Keratinocyte (primary cell): ENCODE results near the gene FAM229B. TPM values are rescaled to one million over a fixed set of nuclear protein-coding genes. Genes with fewer than 3 reads are reported as not detected.

Experiments used
- DNase-seq: peaks from one replicate; pipeline ENCODE4 v3.0.0-alpha.2; 2011; ENCODE audit warnings: low read depth, missing footprints, low spot score
- FAIRE-seq: peaks from 2 replicates; lab custom pipeline; 2011; peaks lifted over from hg19 to GRCh38; lab: Jason Lieb, UNC
- H2AFZ ChIP-seq: 2 replicates; pipeline ENCODE4 v1.6.0; 2012; ENCODE audit warnings: low read length, control low read depth, inconsistent platforms; ENCODE audit not compliant: control insufficient read depth
- H3K27ac ChIP-seq: 2 replicates; pipeline ENCODE4 v1.5.1; 2011; ENCODE audit warnings: low read length; ENCODE audit not compliant: control insufficient read depth, insufficient read depth
- H3K27me3 ChIP-seq: 3 replicates; pipeline ENCODE4 v1.6.0; 2011; ENCODE audit warnings: low read length; ENCODE audit not compliant: control insufficient read depth, insufficient read depth; ENCODE audit errors: extremely low read depth
- H3K36me3 ChIP-seq, 2 experiments: 2 replicates in 1 of 2; 3 replicates in 1 of 2; pipeline ENCODE4 v1.5.1; 2011; ENCODE audit warnings: low read length in 2 of 2, mild to moderate bottlenecking in 1 of 2; ENCODE audit not compliant: control insufficient read depth in 2 of 2, insufficient read depth in 2 of 2; ENCODE audit errors: extremely low read depth in 1 of 2
- H3K4me1 ChIP-seq: 3 replicates; pipeline ENCODE4 v1.5.1; 2011; ENCODE audit warnings: low read length; ENCODE audit not compliant: control insufficient read depth, insufficient read depth; ENCODE audit errors: extremely low read depth
- H3K4me2 ChIP-seq: 3 replicates; pipeline ENCODE4 v1.6.0; 2011; ENCODE audit warnings: low read depth, low read length; ENCODE audit not compliant: control insufficient read depth, insufficient read depth; ENCODE audit errors: extremely low read depth
- H3K4me3 ChIP-seq, 3 experiments: fragments of 200-600 bp in 1 of 3; sonication (generic) in 1 of 3; 2 replicates in 2 of 3; 3 replicates in 1 of 3; pipeline ENCODE4 v1.5.1; 2011 to 2016; ENCODE audit warnings: low read length in 3 of 3, mild to moderate bottlenecking in 3 of 3, control low read depth in 2 of 3, inconsistent platforms in 1 of 3, low read depth in 1 of 3, mixed read lengths in 1 of 3, mixed run types in 1 of 3, moderate library complexity in 1 of 3; ENCODE audit not compliant: control insufficient read depth in 2 of 3, insufficient read depth in 2 of 3; ENCODE audit errors: extremely low read depth in 1 of 3
- H3K79me2 ChIP-seq: 2 replicates; pipeline ENCODE4 v1.6.0; 2012; ENCODE audit warnings: low read length; ENCODE audit not compliant: control insufficient read depth, insufficient read depth
- H3K9ac ChIP-seq: 3 replicates; pipeline ENCODE4 v1.6.0; 2011; ENCODE audit warnings: low read length; ENCODE audit not compliant: control insufficient read depth, insufficient read depth; ENCODE audit errors: extremely low read depth
- H3K9me1 ChIP-seq: 3 replicates; pipeline ENCODE4 v1.6.0; 2011; ENCODE audit warnings: low read length; ENCODE audit not compliant: control insufficient read depth, insufficient read depth; ENCODE audit errors: extremely low read depth
- H3K9me3 ChIP-seq: 2 replicates; pipeline ENCODE4 v1.5.1; 2012; ENCODE audit warnings: low read depth, low read length; ENCODE audit not compliant: control insufficient read depth
- H4K20me1 ChIP-seq: 3 replicates; pipeline ENCODE4 v1.6.0; 2011; ENCODE audit warnings: low read length; ENCODE audit not compliant: control insufficient read depth, insufficient read depth; ENCODE audit errors: extremely low read depth
- EZH2 ChIP-seq: IDR thresholded peaks from one replicate; pipeline ENCODE4 v1.6.1; 2012; ENCODE audit warnings: inconsistent platforms, mild to moderate bottlenecking, low read length, moderate library complexity
- dilution Hi-C: fragments of 300-500 bp; cut with MboI; formaldehyde crosslinking; loops from one replicate; pipeline ENCODE4 v1.7.0; 2020; ENCODE audit warnings: low sequenced_read_pairs; ENCODE audit not compliant: extremely low pct_ligation_motif_present
- polyA plus RNA-seq, 5 experiments: library from polyadenylated mRNA; depleted of rRNA in 3 of 5; stranded (reverse) in 3 of 5; stranded (forward) in 1 of 5; unstranded in 1 of 5; fragments of >200 nt; gene quantifications; 1 replicate in 1 of 5; 2 replicates in 3 of 5; 3 replicates in 1 of 5; pipeline versions ENCODE4 v1.2.1 to v1.2.3, GENCODE V29; 2011 to 2012; ENCODE audit warnings: missing spikeins in 2 of 5, low read depth in 1 of 5, low replicate concordance in 1 of 5
- TF ChIP-seq, protein P1 (sequence below), 3 experiments: IDR thresholded peaks in 1 of 3; conservative IDR thresholded peaks in 1 of 3; optimal IDR thresholded peaks in 1 of 3; 2 replicates in 2 of 3; 3 replicates in 1 of 3; pipeline versions ENCODE3 to v1.5.1; 2011; ENCODE audit warnings: low read length in 3 of 3, mild to moderate bottlenecking in 3 of 3, moderate library complexity in 2 of 3, control low read depth in 1 of 3, inconsistent platforms in 1 of 3; ENCODE audit not compliant: insufficient read depth in 2 of 3; ENCODE audit errors: extremely low read depth in 1 of 3

Gene FAM229B
- polyA plus RNA-seq, 1 donor (not counting 4 experiments of a cell fraction or from before 2014, with no cell fraction given): 15.0 TPM

DNA sequence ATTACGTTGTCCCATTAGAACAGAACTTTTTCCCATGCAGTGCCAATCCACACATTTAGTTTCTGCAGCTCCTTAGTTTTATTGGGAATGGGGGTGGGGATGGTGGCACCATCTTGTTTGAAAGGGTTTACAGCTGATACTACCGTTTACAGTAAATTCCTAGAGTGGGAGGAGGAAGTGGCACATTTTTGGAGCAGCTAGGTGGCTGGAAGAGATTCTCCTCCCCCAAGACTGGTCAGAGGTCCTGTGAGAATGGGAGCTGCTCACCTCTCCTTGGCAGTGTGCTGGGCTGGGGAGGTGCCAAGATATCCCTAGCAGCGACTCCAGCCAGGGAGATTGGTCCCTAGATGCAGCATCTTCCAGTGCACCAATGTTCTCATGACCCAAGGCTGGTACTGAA is 45.9 kb upstream of the FAM229B start:
- TF ChIP-seq, protein P1, sequence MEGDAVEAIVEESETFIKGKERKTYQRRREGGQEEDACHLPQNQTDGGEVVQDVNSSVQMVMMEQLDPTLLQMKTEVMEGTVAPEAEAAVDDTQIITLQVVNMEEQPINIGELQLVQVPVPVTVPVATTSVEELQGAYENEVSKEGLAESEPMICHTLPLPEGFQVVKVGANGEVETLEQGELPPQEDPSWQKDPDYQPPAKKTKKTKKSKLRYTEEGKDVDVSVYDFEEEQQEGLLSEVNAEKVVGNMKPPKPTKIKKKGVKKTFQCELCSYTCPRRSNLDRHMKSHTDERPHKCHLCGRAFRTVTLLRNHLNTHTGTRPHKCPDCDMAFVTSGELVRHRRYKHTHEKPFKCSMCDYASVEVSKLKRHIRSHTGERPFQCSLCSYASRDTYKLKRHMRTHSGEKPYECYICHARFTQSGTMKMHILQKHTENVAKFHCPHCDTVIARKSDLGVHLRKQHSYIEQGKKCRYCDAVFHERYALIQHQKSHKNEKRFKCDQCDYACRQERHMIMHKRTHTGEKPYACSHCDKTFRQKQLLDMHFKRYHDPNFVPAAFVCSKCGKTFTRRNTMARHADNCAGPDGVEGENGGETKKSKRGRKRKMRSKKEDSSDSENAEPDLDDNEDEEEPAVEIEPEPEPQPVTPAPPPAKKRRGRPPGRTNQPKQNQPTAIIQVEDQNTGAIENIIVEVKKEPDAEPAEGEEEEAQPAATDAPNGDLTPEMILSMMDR (optimal IDR thresholded peaks at IDR 0.05 in 1 of 3, IDR thresholded peaks at IDR 0.05 in 1 of 3, conservative IDR thresholded peaks at IDR 0.05 in 1 of 3; ENCODE audit: extremely low read depth in 1 of 3, insufficient read depth in 2 of 3, low read length in 3 of 3): no peak
- no peak for TF ChIP-seq EZH2
- Histone ChIP-seq H3K9ac (no peak overlapping the region), H3K36me3 (no peaks in the 10 kb centered on the region), H3K4me2 (no peak overlapping the region), H3K9me3 (no peaks in the 10 kb centered on the region), H4K20me1 (no peaks in the 10 kb centered on the region), H3K4me3 (no peak overlapping the region), H3K27me3 (no peaks in the 10 kb centered on the region), H3K27ac (no peak overlapping the region), H3K4me1 (peaks cover 4% of the 10 kb centered on the region), H3K79me2 (no peaks in the 10 kb centered on the region), H2AFZ (no peak overlapping the region), H3K9me1 (no peaks in the 10 kb centered on the region)
- FAIRE-seq: no peak
- no peak for DNase-seq
- dilution Hi-C loops: no loop called here

DNA sequence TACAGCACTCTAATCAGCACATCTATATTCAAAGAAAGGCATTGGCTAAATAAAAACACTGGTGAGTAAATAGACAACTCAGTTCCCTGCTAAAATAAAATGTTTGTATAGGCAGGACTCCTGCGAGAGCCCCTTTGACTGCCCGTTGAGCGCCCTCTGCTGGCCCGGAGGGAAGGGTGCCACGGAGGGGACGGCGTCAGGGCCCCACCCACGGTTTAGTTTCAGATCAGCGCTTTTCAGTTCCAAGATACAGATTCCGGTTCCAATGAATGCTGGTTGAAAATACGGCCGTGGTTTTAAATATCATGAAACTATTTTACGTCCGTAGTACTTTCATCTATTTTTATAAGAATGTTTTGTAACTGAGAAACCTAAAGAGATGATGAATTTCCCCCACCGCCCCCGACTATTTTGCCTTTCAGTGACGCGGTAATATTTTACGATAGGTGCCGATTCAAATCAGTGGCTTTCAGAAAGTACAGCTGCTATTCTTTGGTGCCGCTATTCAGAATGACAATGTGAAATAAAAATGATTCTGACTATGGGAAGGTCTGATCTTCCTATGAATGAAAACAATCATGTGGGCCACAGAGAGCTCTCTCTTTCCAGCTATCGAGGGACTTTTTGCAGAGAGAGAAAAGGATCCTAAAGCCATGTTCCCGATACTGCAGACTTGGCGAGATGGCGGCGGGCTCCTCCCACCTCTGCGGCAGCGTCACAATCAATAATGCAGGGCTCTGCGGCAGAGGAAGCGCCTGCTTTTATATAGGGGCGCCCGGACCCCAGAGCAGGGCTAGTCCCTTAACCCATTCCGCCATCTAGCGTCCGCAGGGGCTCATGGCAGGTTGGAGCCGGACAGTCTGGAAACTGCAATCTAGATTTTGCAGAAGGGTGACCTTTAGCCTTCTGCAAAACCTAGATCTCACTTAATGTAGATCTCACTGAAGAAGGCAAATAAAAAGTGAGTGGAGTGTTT is 44.1 kb upstream of the FAM229B start:
- H3K4me3 ChIP-seq: peak overlapping the region; percentile 54 to 85 (median 82)
- H3K9me1 ChIP-seq: no peaks in the 10 kb centered on the region
- H3K4me1 ChIP-seq: no peaks in the 10 kb centered on the region
- H4K20me1 ChIP-seq: no peaks in the 10 kb centered on the region
- H3K4me2 ChIP-seq: peak overlapping the region; percentile 80
- peak overlapping the region; percentile 74 for H3K9ac ChIP-seq
- dilution Hi-C loops: no loop called here
- peak overlapping the region; percentile 87 for H3K27ac ChIP-seq
- H3K27me3 ChIP-seq: no peaks in the 10 kb centered on the region
- FAIRE-seq (peak; percentile 46), DNase-seq (peak; percentile 35)
- no peaks in the 10 kb centered on the region for H3K79me2 ChIP-seq
- no peaks in the 10 kb centered on the region for H3K36me3 ChIP-seq
- H3K9me3 ChIP-seq: no peaks in the 10 kb centered on the region
- TF ChIP-seq, protein P1 (optimal IDR thresholded peaks at IDR 0.05 in 1 of 3, IDR thresholded peaks at IDR 0.05 in 1 of 3, conservative IDR thresholded peaks at IDR 0.05 in 1 of 3; ENCODE audit: extremely low read depth in 1 of 3, insufficient read depth in 2 of 3, low read length in 3 of 3): peak; percentile 90 to 97 (median 96)
- no peak for TF ChIP-seq EZH2
- H2AFZ ChIP-seq: peak overlapping the region; percentile 92
